RWPE1 (cell line): Measurements from ENCODE around the gene CHRND.

Experiments used
- CTCF ChIA-PET: fragments of 350-600 bp; sonication (Branson Sonifier 250); formaldehyde crosslinking; extraction: SDS; loops from one replicate; lab custom pipeline; 2021; lab: Yijun Ruan, JAX
- POLR2A ChIA-PET: fragments of 400-600 bp; formaldehyde crosslinking; extraction: SDS; loops from one replicate; lab custom pipeline; 2020; ENCODE audit warnings: antibody characterized with exemption; ENCODE audit not compliant: low non-redundant PET; lab: Yijun Ruan, JAX
- DNase-seq: peaks from one replicate; pipeline ENCODE4 v3.0.0; 2012; ENCODE audit warnings: low spot score
- H3K27ac ChIP-seq: fragments of 450-650 bp; 2 replicates; pipeline ENCODE4 v1.5.1; 2017
- CTCF ChIP-seq: fragments of 450-650 bp; conservative IDR thresholded peaks from 2 replicates; pipeline ENCODE4 v1.5.1; 2017; ENCODE audit warnings: low read depth, mild to moderate bottlenecking

Gene CHRND

GRCh38 chr2:232502911-232503808 is 22.8 kb upstream of the CHRND start:
- ChIA-PET CTCF (interaction anchor here (0.6 kb wide), 1 partner anchor 1097 kb away, joined by 5 read pairs; no protein-coding TSS in a partner anchor), POLR2A (no interaction called here)
- DNase-seq = peak; percentile 33
- no peak for TF ChIP-seq CTCF
- no peak overlapping the region for H3K27ac ChIP-seq

GRCh38 chr2:232503809-232504323 is 22.1 kb upstream of the CHRND start:
- TF ChIP-seq CTCF = no peak
- ChIA-PET CTCF (interaction anchor here (0.6 kb wide), 1 partner anchor 1098 kb away, joined by 5 read pairs; no protein-coding TSS in a partner anchor), POLR2A (interaction anchor here (0.6 kb wide), 1 partner anchor 39 kb away, joined by 3 read pairs; no protein-coding TSS in a partner anchor)
- no peak for DNase-seq
- H3K27ac ChIP-seq = no peak overlapping the region

DNA sequence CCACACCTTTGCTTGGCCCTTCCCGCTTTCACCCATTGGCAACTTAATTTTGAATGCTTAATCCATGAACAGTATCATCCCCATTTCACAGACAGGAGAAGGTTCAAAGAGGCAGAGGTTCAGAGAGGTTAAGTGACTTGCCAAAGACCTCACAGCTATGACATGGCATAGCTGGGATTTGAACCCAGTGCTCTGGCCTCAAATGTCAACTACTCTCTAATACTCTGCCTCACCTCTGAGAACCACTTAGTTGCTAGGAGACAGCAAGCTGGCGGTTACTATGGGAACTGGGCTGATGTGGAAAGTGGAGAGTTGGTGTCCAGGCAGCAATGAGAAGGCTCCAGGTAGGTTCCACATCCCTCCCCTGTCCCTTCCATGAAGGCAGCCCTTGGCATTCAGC is 21.5 kb upstream of the CHRND start:
- no peak overlapping the region for H3K27ac ChIP-seq
- DNase-seq = no peak
- POLR2A ChIA-PET = interaction anchor here (0.6 kb wide), 1 partner anchor 39 kb away, joined by 3 read pairs; no protein-coding TSS in a partner anchor
- TF ChIP-seq CTCF = no peak
- CTCF ChIA-PET = no interaction called here

GRCh38 chr2:232505856-232506255 is 20.1 kb upstream of the CHRND start:
- DNase-seq = no peak
- no peak for TF ChIP-seq CTCF
- POLR2A ChIA-PET = no interaction called here
- H3K27ac ChIP-seq = no peak overlapping the region
- CTCF ChIA-PET = interaction anchor here (0.7 kb wide), 1 partner anchor 18 kb away, joined by 3 read pairs; no protein-coding TSS in a partner anchor

GRCh38 chr2:232506709-232507108 is 19.3 kb upstream of the CHRND start:
- no peak overlapping the region for H3K27ac ChIP-seq
- DNase-seq = no peak
- ChIA-PET CTCF (interaction anchor here (1.8 kb wide), 1 partner anchor 15 kb away, joined by 4 read pairs; no protein-coding TSS in a partner anchor), POLR2A (no interaction called here)
- no peak for TF ChIP-seq CTCF

DNA sequence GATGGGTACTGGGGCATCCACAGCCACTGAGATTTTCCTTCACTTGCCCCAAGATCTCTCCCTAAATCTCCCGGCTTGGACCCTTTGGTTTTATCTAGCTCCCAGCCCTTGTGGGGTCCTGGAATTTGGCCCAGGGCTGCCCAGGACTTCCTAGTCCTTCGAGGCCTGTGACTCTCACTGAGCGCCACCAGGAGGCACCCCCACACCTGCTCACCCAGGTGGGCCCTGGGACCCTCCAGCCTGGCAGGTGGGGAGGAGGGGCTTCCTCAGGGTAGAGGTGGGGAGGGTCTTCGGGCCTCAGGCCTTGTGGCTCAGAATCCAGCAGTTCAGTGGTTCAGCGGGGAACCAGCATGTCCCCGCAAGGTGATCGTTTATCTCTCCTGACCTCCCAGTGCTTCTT is 17.7 kb upstream of the CHRND start:
- CTCF ChIA-PET = interaction anchor here (0.7 to 1.8 kb wide), 2 partner anchors 14 to 607 kb away, joined by 4 to 6 read pairs; no protein-coding TSS in a partner anchor
- H3K27ac ChIP-seq = no peak overlapping the region
- TF ChIP-seq CTCF = no peak
- DNase-seq = no peak
- POLR2A ChIA-PET = no interaction called here
